ENCODE results near the gene CEMIP. TPM values are rescaled to one million over a fixed set of nuclear protein-coding genes. Genes with fewer than 3 reads are reported as not detected.

The CEMIP gene
- total RNA-seq, 1 experiment from 2014 or later, result 3.5 TPM

DNA sequence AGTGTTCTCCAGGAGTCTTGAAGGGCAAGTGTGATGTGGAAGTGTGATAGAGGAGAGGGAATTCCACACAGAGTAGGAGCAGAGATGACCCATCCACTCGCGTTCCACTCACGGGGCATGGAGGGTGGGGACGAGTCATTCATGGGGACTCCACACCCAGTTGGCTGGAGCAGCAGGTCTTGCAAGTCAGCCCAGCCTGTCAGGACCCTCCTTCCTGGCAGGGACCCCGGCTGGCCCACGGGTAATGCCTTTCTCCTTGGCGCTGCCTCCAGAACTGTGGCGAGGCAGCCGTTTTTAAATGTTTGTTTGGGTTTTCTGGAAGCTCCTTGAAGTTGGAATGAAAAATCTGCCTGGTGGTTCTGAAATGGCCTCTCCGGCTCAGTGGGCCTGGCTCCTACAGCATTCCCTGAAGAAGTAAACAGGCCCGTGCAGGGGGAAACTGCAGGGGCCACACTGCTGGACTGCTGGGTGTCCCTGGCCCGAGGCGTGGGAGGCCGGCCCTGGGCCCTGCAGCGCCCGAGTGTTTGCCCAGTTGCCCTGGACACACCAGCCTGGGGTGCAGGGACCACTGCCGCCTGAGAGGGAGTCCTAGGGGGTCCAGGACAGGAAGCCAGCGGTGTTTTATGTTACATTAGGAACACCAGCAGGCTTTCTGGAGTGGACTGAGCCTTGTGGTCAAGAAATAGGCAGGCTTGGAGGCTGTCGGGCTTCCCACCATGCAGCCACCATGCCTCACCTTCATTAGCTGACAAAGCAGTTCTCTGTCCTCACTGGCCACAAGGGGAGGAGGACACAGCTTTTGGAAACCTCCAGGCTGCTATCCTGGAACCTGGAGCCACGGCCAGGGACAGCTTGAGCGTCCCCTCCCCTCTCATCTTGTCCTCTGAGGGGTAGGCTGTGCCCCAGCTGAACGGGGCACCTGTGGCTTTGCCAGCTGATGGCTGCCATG, 61.3 kb downstream of the CEMIP start:
- BruUV-seq (replicated peaks), result no TSS peak
- peaks cover 34 to 77% of the 10 kb centered on the region in 2 experiments for H3K4me1 ChIP-seq (ENCODE audit: control insufficient read depth in 1 of 2, insufficient read depth in 2 of 2, low read length in 2 of 2)
- no peak for ATAC-seq

More for the DNA sequence above, 61.3 kb downstream of the CEMIP start:
- Histone ChIP-seq H3K4me3 (replicated peaks in 1 of 2; ENCODE audit: low read depth in 1 of 2, low read length in 2 of 2) (no peak overlapping the region), H3K4me2 (ENCODE audit: low read length) (no peak overlapping the region), H2AFZ (ENCODE audit: low read depth, low read length, poor library complexity, severe bottlenecking) (no peak overlapping the region), H3K9me3 (ENCODE audit: control insufficient read depth in 1 of 2, insufficient read depth in 1 of 2, low read depth in 1 of 2, low read length in 2 of 2) (no peaks in the 10 kb centered on the region), H3K79me2 (ENCODE audit: insufficient read depth, low read length) (no peaks in the 10 kb centered on the region), H3K27me3 (ENCODE audit: insufficient read depth, low read length) (no peaks in the 10 kb centered on the region), H3K27ac (ENCODE audit: low read depth, low read length) (no peak overlapping the region; the same call in 1 of the 2 replicates), H3K36me3 (ENCODE audit: control insufficient read depth in 1 of 2, insufficient read depth in 2 of 2, low read length in 2 of 2) (no peaks in the 10 kb centered on the region), H3K9ac (ENCODE audit: low read length) (no peak overlapping the region), H3K9me2 (ENCODE audit: insufficient read depth) (no peaks in the 10 kb centered on the region), H4K20me1 (ENCODE audit: insufficient read depth) (no peaks in the 10 kb centered on the region)
- intact Hi-C loops (cut with micrococcal nuclease), result no loop called here
- TF ChIP-seq TCF7L2 (IDR thresholded peaks at IDR 0.05; ENCODE audit: borderline replicate concordance, extremely low read depth, insufficient read depth, insufficient read length) (no peak), ZNF274 (IDR thresholded peaks at IDR 0.05; ENCODE audit: low read depth, low read length) (no peak), ELF1 (IDR thresholded peaks at IDR 0.05; ENCODE audit: borderline replicate concordance, low read depth) (no peak), POLR2AphosphoS5 (IDR thresholded peaks at IDR 0.05; ENCODE audit: low read depth, low read length) (no peak), EZH2phosphoT487 (IDR thresholded peaks at IDR 0.05; ENCODE audit: borderline replicate concordance) (no peak), ZFX (IDR thresholded peaks at IDR 0.05) (no peak), CBX3 (IDR thresholded peaks at IDR 0.05; ENCODE audit: low read depth) (no peak), POLR2A (IDR thresholded peaks at IDR 0.05; ENCODE audit: borderline replicate concordance, extremely low read depth, insufficient read depth, insufficient read length) (no peak), EGR1 (IDR thresholded peaks at IDR 0.05; ENCODE audit: low read depth) (no peak), SIN3A (IDR thresholded peaks at IDR 0.05; ENCODE audit: low read depth) (no peak), FOSL1 (IDR thresholded peaks at IDR 0.05; ENCODE audit: low read depth) (no peak), CEBPB (IDR thresholded peaks at IDR 0.05; ENCODE audit: low read depth) (no peak), SRF (IDR thresholded peaks at IDR 0.05; ENCODE audit: low read depth) (no peak), YY1 (IDR thresholded peaks at IDR 0.05; ENCODE audit: extremely low read depth, insufficient replicate concordance, low read depth, low read length) (no peak), SP1 (IDR thresholded peaks at IDR 0.05; ENCODE audit: low read depth) (no peak), EZH2 (IDR thresholded peaks at IDR 0.05) (no peak)
- TF ChIP-seq, protein P1, sequence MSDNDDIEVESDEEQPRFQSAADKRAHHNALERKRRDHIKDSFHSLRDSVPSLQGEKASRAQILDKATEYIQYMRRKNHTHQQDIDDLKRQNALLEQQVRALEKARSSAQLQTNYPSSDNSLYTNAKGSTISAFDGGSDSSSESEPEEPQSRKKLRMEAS (IDR thresholded peaks at IDR 0.05), result no peak
- TF ChIP-seq, protein P2, sequence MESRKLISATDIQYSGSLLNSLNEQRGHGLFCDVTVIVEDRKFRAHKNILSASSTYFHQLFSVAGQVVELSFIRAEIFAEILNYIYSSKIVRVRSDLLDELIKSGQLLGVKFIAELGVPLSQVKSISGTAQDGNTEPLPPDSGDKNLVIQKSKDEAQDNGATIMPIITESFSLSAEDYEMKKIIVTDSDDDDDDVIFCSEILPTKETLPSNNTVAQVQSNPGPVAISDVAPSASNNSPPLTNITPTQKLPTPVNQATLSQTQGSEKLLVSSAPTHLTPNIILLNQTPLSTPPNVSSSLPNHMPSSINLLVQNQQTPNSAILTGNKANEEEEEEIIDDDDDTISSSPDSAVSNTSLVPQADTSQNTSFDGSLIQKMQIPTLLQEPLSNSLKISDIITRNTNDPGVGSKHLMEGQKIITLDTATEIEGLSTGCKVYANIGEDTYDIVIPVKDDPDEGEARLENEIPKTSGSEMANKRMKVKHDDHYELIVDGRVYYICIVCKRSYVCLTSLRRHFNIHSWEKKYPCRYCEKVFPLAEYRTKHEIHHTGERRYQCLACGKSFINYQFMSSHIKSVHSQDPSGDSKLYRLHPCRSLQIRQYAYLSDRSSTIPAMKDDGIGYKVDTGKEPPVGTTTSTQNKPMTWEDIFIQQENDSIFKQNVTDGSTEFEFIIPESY (IDR thresholded peaks at IDR 0.05; ENCODE audit: extremely low read depth, insufficient replicate concordance, low read length), result no peak
- TF ChIP-seq, protein P3, sequence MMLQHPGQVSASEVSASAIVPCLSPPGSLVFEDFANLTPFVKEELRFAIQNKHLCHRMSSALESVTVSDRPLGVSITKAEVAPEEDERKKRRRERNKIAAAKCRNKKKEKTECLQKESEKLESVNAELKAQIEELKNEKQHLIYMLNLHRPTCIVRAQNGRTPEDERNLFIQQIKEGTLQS (IDR thresholded peaks at IDR 0.05), result no peak
- TF ChIP-seq, protein P4, sequence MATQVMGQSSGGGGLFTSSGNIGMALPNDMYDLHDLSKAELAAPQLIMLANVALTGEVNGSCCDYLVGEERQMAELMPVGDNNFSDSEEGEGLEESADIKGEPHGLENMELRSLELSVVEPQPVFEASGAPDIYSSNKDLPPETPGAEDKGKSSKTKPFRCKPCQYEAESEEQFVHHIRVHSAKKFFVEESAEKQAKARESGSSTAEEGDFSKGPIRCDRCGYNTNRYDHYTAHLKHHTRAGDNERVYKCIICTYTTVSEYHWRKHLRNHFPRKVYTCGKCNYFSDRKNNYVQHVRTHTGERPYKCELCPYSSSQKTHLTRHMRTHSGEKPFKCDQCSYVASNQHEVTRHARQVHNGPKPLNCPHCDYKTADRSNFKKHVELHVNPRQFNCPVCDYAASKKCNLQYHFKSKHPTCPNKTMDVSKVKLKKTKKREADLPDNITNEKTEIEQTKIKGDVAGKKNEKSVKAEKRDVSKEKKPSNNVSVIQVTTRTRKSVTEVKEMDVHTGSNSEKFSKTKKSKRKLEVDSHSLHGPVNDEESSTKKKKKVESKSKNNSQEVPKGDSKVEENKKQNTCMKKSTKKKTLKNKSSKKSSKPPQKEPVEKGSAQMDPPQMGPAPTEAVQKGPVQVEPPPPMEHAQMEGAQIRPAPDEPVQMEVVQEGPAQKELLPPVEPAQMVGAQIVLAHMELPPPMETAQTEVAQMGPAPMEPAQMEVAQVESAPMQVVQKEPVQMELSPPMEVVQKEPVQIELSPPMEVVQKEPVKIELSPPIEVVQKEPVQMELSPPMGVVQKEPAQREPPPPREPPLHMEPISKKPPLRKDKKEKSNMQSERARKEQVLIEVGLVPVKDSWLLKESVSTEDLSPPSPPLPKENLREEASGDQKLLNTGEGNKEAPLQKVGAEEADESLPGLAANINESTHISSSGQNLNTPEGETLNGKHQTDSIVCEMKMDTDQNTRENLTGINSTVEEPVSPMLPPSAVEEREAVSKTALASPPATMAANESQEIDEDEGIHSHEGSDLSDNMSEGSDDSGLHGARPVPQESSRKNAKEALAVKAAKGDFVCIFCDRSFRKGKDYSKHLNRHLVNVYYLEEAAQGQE (IDR thresholded peaks at IDR 0.05; ENCODE audit: low read depth), result no peak
- ChIA-PET POLR2A (no interaction called here), CTCF (no interaction called here), RAD21 (ENCODE audit: low non-redundant PET in 1 of 2, low total read pairs in 2 of 2, uncharacterized antibody in 2 of 2, unreplicated experiment in 2 of 2) (no interaction called here)
- no peak for DNase-seq (ENCODE audit: low read depth, low spot score)

Measured in HCT116 (cell line).